ENCODE measurements around the gene DCX. TPM values are rescaled to one million over a fixed set of nuclear protein-coding genes. Genes with fewer than 3 reads are reported as not detected.

The DCX gene
- total and polyA plus RNA-seq, 2 of the 4 experiments (the other 2 are of a cell fraction) = not detected

GRCh38 chrX:111411557-111411956 lies 435 bp downstream of the DCX start:
- no peak overlapping the region for H4K91ac ChIP-seq (ENCODE audit: insufficient read depth, low read depth, low read length)
- no peak overlapping the region for H2AFZ ChIP-seq (replicated peaks; ENCODE audit: low read length, poor library complexity)
- no peak overlapping the region for H3K23ac ChIP-seq (ENCODE audit: low read depth, low read length)
- H2BK20ac ChIP-seq (ENCODE audit: low read depth, low read length) = no peak overlapping the region
- no CpG with 5 or more reads among the region's 2 CpGs for WGBS, 2 experiments (ENCODE audit: extremely low coverage in 2 of 2, insufficient read length in 1 of 2)
- no peaks in the 10 kb centered on the region; the same call in 1 of the 2 replicates for H3K9me3 ChIP-seq (ENCODE audit: control insufficient read depth, insufficient read depth, low read length)
- no peak for DNase-seq
- no peak overlapping the region for H2BK15ac ChIP-seq (ENCODE audit: low read depth, low read length)
- in situ Hi-C loops (cut with MboI; ENCODE audit: low sequenced_read_pairs) (no loop called here), intact Hi-C loops (cut with micrococcal nuclease) (no loop called here), dilution Hi-C loops (cut with HindIII; ENCODE audit: low sequenced_read_pairs, unreplicated experiment) (no loop called here)
- ChIA-PET CTCF (no interaction called here), POLR2A (ENCODE audit: unreplicated experiment) (no interaction called here)
- H3K79me1 ChIP-seq (ENCODE audit: low read depth in 1 of 2, low read length in 2 of 2) = no peaks in the 10 kb centered on the region
- peaks cover 6% of the 10 kb centered on the region for H3K27me3 ChIP-seq (ENCODE audit: control insufficient read depth, insufficient read depth, low read length)
- no peaks in the 10 kb centered on the region for H3K4me1 ChIP-seq (ENCODE audit: control insufficient read depth, insufficient read depth, low read length)
- H2BK120ac ChIP-seq (ENCODE audit: low read depth, low read length) = no peak overlapping the region
- no peak for ATAC-seq (ENCODE audit: low read depth)
- H3K9me1 ChIP-seq (ENCODE audit: insufficient read depth, low read length) = no peaks in the 10 kb centered on the region
- H3K4me2 ChIP-seq (ENCODE audit: low read depth, low read length) = no peak overlapping the region
- no peak overlapping the region for H3K14ac ChIP-seq (replicated peaks; ENCODE audit: low read depth, low read length)
- H3K36me3 ChIP-seq (ENCODE audit: control insufficient read depth, insufficient read depth, low read length) = no peaks in the 10 kb centered on the region
- no TSS peak for BruUV-seq (replicated peaks)
- no peak overlapping the region for H3K9ac ChIP-seq (ENCODE audit: low read depth, low read length)
- no peak overlapping the region for H4K8ac ChIP-seq (ENCODE audit: low read depth in 2 of 2, low read length in 2 of 2)
- TF ChIP-seq ELK1 (IDR thresholded peaks at IDR 0.05; ENCODE audit: borderline replicate concordance, low read depth, low read length) (no peak), RAD21 (IDR thresholded peaks at IDR 0.05; ENCODE audit: low read length) (no peak), CHD1 (IDR thresholded peaks at IDR 0.05; ENCODE audit: low read depth, low read length) (no peak), CTCF (conservative IDR thresholded peaks at IDR 0.05; ENCODE audit: low read depth, low read length) (no peak), RFX5 (IDR thresholded peaks at IDR 0.05; ENCODE audit: low read depth, low read length) (no peak), MAZ (IDR thresholded peaks at IDR 0.05; ENCODE audit: borderline replicate concordance, low read depth, low read length) (no peak), MXI1 (IDR thresholded peaks at IDR 0.05; ENCODE audit: borderline replicate concordance, low read depth, low read length) (no peak), NFE2L2 (IDR thresholded peaks at IDR 0.05; ENCODE audit: low read depth, low read length) (no peak), RCOR1 (IDR thresholded peaks at IDR 0.05; ENCODE audit: insufficient replicate concordance, low read length) (no peak)
- no peak overlapping the region for H3K4me3 ChIP-seq (ENCODE audit: insufficient read depth, low read depth, low read length)
- no peak overlapping the region for H3K27ac ChIP-seq (ENCODE audit: insufficient read depth, low read length)
- no peak overlapping the region for H2AK5ac ChIP-seq (ENCODE audit: low read depth, low read length)
- no peak overlapping the region for H3K56ac ChIP-seq (ENCODE audit: extremely low read depth, insufficient read depth, low read length)
- no peak overlapping the region for H2BK5ac ChIP-seq (ENCODE audit: low read depth, low read length, poor library complexity, severe bottlenecking)
- H4K5ac ChIP-seq (ENCODE audit: low read depth, low read length) = no peak overlapping the region
- no peaks in the 10 kb centered on the region for H4K20me1 ChIP-seq (ENCODE audit: insufficient read depth, low read length)
- H3K18ac ChIP-seq (ENCODE audit: low read depth, low read length) = no peak overlapping the region
- no peak overlapping the region for H3K4ac ChIP-seq (ENCODE audit: low read depth, low read length)
- no peak overlapping the region for H2AK9ac ChIP-seq (replicated peaks; ENCODE audit: low read depth, low read length, poor library complexity)

Measured in IMR-90 (cell line).